Caki2 (cell line): ENCODE measurements around the gene PLCL1. TPM values are rescaled to one million over a fixed set of nuclear protein-coding genes. Genes with fewer than 3 reads are reported as not detected.

ENCODE experiments used
- DNase-seq: peaks from one replicate; pipeline ENCODE4 v3.0.0-alpha.2; 2015; ENCODE audit warnings: low read depth
- in situ Hi-C: cut with HindIII; loops from 2 replicates; pipeline ENCODE4 v1.10.0; 2016; ENCODE audit warnings: low sequenced_read_pairs, low pct_unique_long_range_greater_than_20kb, mixed read lengths
- total RNA-seq: library from RNA; depleted of rRNA; stranded (reverse); fragments of >200 nt; shearing (Covaris generic); gene quantifications from 2 replicates; pipeline ENCODE4 v1.2.3, GENCODE V29; 2014; ENCODE audit warnings: low replicate concordance

The PLCL1 gene
- total RNA-seq, 1 experiment from 2014 or later = not detected

GRCh38 chr2:197847651-197848401 is 43.4 kb downstream of the PLCL1 start:
- no peak for DNase-seq
- in situ Hi-C loops = no loop called here

GRCh38 chr2:197848602-197849001 is 44.2 kb downstream of the PLCL1 start:
- no peak for DNase-seq
- in situ Hi-C loops = no loop called here

GRCh38 chr2:197850882-197851450 is 46.6 kb downstream of the PLCL1 start:
- DNase-seq = no peak
- in situ Hi-C loops = no loop called here

- in situ Hi-C loops = no loop called here
- DNase-seq = no peak
These were observed 47.1 kb downstream of the PLCL1 start for GRCh38 chr2:197851451-197851850.

GRCh38 chr2:197852108-197852507 is 47.7 kb downstream of the PLCL1 start:
- no peak for DNase-seq
- in situ Hi-C loops = no loop called here

GRCh38 chr2:197853549-197853948 is 49.2 kb downstream of the PLCL1 start:
- no peak for DNase-seq

GRCh38 chr2:197857476-197858107 is 53.2 kb downstream of the PLCL1 start:
- in situ Hi-C loops = no loop called here
- DNase-seq = no peak

More at GRCh38 chr2:197853549-197853948, 49.2 kb downstream of the PLCL1 start:
- in situ Hi-C loops = no loop called here

- no peak for DNase-seq
- in situ Hi-C loops = no loop called here
These were observed 54.3 kb downstream of the PLCL1 start for GRCh38 chr2:197858607-197859140.

- no peak for DNase-seq
- in situ Hi-C loops = no loop called here
These were observed 58.0 kb downstream of the PLCL1 start for GRCh38 chr2:197862246-197862955.

- in situ Hi-C loops = no loop called here
- no peak for DNase-seq
These were observed 59.4 kb downstream of the PLCL1 start for GRCh38 chr2:197863744-197864143.

- in situ Hi-C loops = no loop called here
- no peak for DNase-seq
These were observed 62.1 kb downstream of the PLCL1 start for GRCh38 chr2:197866455-197866854.

- in situ Hi-C loops = no loop called here
- no peak for DNase-seq
These were observed 62.6 kb downstream of the PLCL1 start for GRCh38 chr2:197867033-197867432.

GRCh38 chr2:197867624-197868023 is 63.2 kb downstream of the PLCL1 start:
- in situ Hi-C loops = no loop called here
- no peak for DNase-seq

- in situ Hi-C loops = no loop called here
- no peak for DNase-seq
These were observed 63.8 kb downstream of the PLCL1 start for GRCh38 chr2:197868206-197868605.

GRCh38 chr2:197869041-197869440 is 64.6 kb downstream of the PLCL1 start:
- in situ Hi-C loops = no loop called here
- DNase-seq = no peak

GRCh38 chr2:197869501-197870111 is 65.2 kb downstream of the PLCL1 start:
- in situ Hi-C loops = no loop called here

GRCh38 chr2:197870137-197870536 is 65.7 kb downstream of the PLCL1 start:
- DNase-seq = no peak
- in situ Hi-C loops = no loop called here

More at GRCh38 chr2:197869501-197870111, 65.2 kb downstream of the PLCL1 start:
- DNase-seq = no peak

GRCh38 chr2:197871780-197872456 is 67.5 kb downstream of the PLCL1 start:
- in situ Hi-C loops = no loop called here
- no peak for DNase-seq
